Chondrocyte (in vitro differentiated cells): ENCODE measurements around the gene KDM8. TPM values are rescaled to one million over a fixed set of nuclear protein-coding genes. Genes with fewer than 3 reads are reported as not detected.

Source experiments
- DNase-seq: peaks from one replicate; pipeline ENCODE4 v3.0.0; 2021; ENCODE audit warnings: mixed read lengths, low spot score
- H3K27ac Mint-ChIP-seq: one replicate; pipeline ENCODE4 v1.8.0; 2021; ENCODE audit warnings: mild to moderate bottlenecking, moderate library complexity, mixed read lengths; ENCODE audit not compliant: unreplicated experiment
- H3K27me3 Mint-ChIP-seq: 2 replicates; pipeline ENCODE4 v1.8.0; 2021; ENCODE audit warnings: low read depth, mixed read lengths
- H3K36me3 Mint-ChIP-seq: 2 replicates; pipeline ENCODE4 v1.8.0; 2021; ENCODE audit warnings: low read depth, mixed read lengths
- H3K4me1 Mint-ChIP-seq: 2 replicates; pipeline ENCODE4 v1.8.0; 2021; ENCODE audit warnings: low read depth, mild to moderate bottlenecking, mixed read lengths
- H3K4me3 Mint-ChIP-seq: one replicate; pipeline ENCODE4 v1.8.0; 2021; ENCODE audit warnings: mild to moderate bottlenecking, moderate library complexity, mixed read lengths; ENCODE audit not compliant: unreplicated experiment
- H3K9me3 Mint-ChIP-seq: 2 replicates; pipeline ENCODE4 v1.8.0; 2021; ENCODE audit warnings: low read depth, mixed read lengths
- CTCF ChIP-seq: fragments of 200-600 bp; sonication (generic); IDR thresholded peaks from 2 replicates; pipeline ENCODE4 v1.5.0; 2021; ENCODE audit warnings: antibody characterized with exemption, mild to moderate bottlenecking, moderate library complexity
- total RNA-seq: library from RNA; stranded (reverse); gene quantifications from 3 replicates; pipeline ENCODE4 v1.2.1, GENCODE V29; 2021

The KDM8 gene
- total RNA-seq, 1 donor from 2014 or later: 5.6 TPM

DNA sequence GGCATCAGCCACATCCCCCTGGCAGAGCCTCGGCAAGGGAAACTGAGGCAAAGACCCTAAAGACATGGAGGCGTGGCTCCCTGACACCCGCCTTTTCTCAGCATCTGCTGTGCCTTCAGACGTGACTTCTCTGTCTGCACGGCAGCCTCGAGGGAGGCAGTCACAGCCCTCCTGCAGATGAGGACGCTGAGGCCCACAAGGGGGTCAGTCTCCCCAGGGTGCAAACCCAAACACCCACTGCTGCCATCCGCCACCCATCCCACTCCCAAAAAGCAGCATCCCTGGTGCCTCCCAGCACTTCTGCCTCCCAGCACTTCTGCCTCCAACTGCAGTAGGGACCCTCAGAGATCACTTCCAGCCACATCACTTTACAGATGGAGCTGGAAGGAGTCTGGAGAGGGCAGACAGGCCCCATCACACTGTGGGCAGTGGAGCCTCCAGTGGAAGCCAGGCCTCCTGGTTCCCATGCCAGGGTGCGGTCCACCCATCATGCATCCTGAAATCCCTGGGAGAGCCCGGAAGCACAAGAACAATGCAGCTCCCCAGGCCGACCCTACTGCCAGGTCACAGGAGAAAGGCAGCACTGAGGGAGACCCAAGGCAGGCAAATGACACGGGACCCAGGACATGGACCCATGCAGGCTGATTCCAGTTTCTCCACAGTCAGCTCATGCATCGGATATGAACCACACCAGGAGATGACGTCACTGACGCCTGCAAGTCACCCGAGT lies 23.8 kb downstream of the KDM8 start:
- Mint-ChIP-seq H3K9me3 (no peaks in the 10 kb centered on the region), H3K4me1 (peaks cover 18% of the 10 kb centered on the region), H3K27me3 (no peaks in the 10 kb centered on the region), H3K27ac (no peak overlapping the region), H3K36me3 (peaks cover 2% of the 10 kb centered on the region), H3K4me3 (no peak overlapping the region)
- DNase-seq: no peak
- TF ChIP-seq CTCF: no peak

DNA sequence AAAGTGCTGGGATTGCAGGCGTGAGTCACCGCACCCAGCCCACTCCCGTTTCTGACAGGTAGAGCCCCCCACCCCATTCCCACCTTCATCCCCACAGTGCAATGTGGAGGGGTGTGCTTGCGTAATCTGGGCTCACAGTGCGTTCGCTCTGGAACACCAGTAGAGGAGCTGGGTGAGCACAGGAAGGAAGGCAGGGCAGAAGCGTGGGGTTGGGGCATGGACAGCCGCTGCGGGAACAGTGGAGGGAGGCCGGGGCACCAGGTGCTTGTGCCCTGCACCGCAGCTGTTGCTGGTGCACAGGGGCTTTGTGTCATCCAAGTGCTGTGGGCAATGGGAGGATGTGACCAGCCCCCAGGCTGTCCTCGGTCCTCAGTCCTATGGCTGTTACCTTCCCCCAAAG lies 24.7 kb downstream of the KDM8 start:
- H3K4me1 Mint-ChIP-seq: peaks cover 12% of the 10 kb centered on the region
- no peaks in the 10 kb centered on the region for H3K9me3 Mint-ChIP-seq
- H3K27ac Mint-ChIP-seq: no peak overlapping the region
- H3K4me3 Mint-ChIP-seq: no peak overlapping the region
- TF ChIP-seq CTCF: no peak
- peak; percentile 80 for DNase-seq
- peaks cover 2% of the 10 kb centered on the region for H3K36me3 Mint-ChIP-seq
- H3K27me3 Mint-ChIP-seq: no peaks in the 10 kb centered on the region

DNA sequence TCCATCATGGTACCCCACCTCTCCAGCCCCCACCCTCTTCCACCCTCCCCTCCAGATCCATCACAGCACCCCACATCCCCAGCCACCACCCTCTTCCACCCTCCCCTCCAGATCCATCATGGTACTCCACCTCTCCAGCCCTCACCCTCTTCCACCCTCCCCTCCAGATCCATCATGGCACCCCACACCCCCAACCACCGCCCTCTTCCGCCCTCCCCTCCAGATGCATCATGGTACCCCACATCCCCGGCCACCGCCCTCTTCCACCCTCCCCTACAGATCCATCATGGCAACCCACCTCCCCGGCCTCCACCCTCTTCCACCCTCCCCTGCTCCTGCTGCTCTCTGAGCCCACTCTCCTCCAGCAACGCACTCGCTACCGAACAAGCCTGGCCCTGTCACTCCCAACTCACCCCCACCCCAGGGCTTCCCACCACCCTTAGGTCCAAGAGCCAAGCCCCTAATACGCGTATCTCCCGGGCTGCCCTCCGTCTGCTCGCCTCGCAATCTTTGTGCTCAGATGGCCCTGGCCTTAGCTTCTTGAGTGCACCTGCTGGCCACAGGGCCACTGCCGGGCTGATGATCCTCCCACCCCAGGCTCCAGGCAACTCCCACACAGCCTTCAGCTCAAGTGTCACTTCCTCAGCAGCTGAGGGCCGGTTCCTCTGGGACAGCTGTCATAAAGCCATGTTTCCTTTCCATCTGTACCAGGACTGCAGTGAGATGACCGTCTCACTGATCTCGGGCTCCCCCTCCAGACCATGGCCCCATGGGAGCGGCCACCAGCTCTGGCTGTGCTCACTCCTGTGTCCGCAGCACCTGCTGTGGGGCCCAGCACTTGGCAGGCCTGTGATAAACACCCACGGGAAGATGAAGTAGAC lies 25.5 kb downstream of the KDM8 start:
- DNase-seq: peak; percentile 75
- Mint-ChIP-seq H3K9me3 (no peaks in the 10 kb centered on the region), H3K27me3 (no peaks in the 10 kb centered on the region), H3K27ac (peak overlapping the region; percentile 45), H3K4me1 (peaks cover 11% of the 10 kb centered on the region), H3K4me3 (no peak overlapping the region), H3K36me3 (peaks cover 2% of the 10 kb centered on the region)
- TF ChIP-seq CTCF: no peak

DNA sequence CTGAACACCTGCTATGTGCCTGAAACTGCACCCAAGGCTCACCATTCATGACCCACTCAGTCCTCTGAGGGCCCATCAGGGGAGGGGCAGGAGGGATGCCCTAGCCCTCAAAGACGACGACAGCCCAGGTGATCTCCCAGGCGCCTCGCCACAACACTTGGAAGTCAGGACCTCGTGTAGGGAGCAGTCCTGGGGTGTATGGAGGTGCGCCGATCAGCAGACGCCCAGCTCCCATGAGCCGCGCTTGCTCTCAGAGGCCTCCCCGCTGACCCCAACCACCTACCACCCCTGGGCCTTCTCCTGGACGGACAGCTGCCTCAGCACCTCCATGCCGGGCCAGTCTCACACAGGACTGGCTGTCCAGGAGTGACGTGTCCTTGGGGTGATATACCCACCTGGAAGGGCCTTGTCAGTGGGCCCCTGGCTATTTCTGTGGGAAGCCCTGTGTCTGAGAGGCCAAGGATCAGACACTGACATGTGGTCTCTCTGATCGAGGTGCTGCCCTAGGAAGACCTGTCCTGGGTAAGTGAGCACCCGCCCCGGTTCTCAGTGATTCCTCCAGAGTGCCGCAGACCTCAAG lies 26.7 kb downstream of the KDM8 start:
- peaks cover 16% of the 10 kb centered on the region for H3K4me1 Mint-ChIP-seq
- no peaks in the 10 kb centered on the region for H3K27me3 Mint-ChIP-seq
- peak; percentile 82 for DNase-seq
- H3K4me3 Mint-ChIP-seq: no peak overlapping the region
- H3K36me3 Mint-ChIP-seq: peaks cover 2% of the 10 kb centered on the region
- H3K27ac Mint-ChIP-seq: no peak overlapping the region
- no peaks in the 10 kb centered on the region for H3K9me3 Mint-ChIP-seq
- TF ChIP-seq CTCF: no peak

- peak; percentile 25 for TF ChIP-seq CTCF
- Mint-ChIP-seq H3K4me1 (peaks cover 22% of the 10 kb centered on the region), H3K9me3 (no peaks in the 10 kb centered on the region), H3K4me3 (no peak overlapping the region), H3K27ac (no peak overlapping the region), H3K27me3 (no peaks in the 10 kb centered on the region), H3K36me3 (peaks cover 2% of the 10 kb centered on the region)
- DNase-seq: peak; percentile 79
These were observed 27.3 kb downstream of the KDM8 start for GRCh38 chr16:27230562-27231001.
